Subcutaneous adipose tissue (tissue), 4 donors: Measurements from ENCODE around the gene P2RX7. TPM values are rescaled to one million over a fixed set of nuclear protein-coding genes. Genes with fewer than 3 reads are reported as not detected.

Experiments used
- total RNA-seq, 4 donors: library from RNA; depleted of rRNA; stranded (reverse); fragments of >200 nt; gene quantifications; one replicate each; pipeline ENCODE4 v1.1.0, GENCODE V29; 2016
- TF ChIP-seq, protein P1 (sequence below): fragments of 450-650 bp; IDR thresholded peaks from one replicate; pipeline ENCODE4 v1.5.1; 2016; ENCODE audit warnings: low read depth, mild to moderate bottlenecking, control low read depth, antibody characterized with exemption, moderate library complexity

Gene P2RX7
- total RNA-seq, 4 donors from 2014 or later: 2.4 to 29.2 (median 5.0) TPM

DNA sequence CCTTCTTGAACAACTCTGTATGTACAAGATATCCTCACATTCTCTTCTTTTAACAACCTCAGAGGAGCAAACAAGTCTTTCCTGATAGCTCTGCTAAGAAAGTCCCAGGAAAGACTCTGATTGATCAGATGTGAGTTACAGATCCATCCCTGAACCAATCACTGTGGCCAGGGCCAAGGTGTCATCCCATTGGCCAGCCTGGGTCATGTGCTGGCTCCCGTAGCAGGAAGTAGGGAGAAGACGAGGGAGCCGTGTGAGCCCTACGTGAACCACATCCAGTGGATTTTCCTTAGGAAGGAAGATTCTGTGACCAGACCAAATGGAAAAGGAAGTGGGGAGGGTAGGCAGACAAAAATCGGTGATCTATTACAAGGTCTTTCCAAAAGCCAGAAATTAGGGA lies 5.6 kb downstream of the P2RX7 start:
- TF ChIP-seq, protein P1, sequence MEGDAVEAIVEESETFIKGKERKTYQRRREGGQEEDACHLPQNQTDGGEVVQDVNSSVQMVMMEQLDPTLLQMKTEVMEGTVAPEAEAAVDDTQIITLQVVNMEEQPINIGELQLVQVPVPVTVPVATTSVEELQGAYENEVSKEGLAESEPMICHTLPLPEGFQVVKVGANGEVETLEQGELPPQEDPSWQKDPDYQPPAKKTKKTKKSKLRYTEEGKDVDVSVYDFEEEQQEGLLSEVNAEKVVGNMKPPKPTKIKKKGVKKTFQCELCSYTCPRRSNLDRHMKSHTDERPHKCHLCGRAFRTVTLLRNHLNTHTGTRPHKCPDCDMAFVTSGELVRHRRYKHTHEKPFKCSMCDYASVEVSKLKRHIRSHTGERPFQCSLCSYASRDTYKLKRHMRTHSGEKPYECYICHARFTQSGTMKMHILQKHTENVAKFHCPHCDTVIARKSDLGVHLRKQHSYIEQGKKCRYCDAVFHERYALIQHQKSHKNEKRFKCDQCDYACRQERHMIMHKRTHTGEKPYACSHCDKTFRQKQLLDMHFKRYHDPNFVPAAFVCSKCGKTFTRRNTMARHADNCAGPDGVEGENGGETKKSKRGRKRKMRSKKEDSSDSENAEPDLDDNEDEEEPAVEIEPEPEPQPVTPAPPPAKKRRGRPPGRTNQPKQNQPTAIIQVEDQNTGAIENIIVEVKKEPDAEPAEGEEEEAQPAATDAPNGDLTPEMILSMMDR: no peak

DNA sequence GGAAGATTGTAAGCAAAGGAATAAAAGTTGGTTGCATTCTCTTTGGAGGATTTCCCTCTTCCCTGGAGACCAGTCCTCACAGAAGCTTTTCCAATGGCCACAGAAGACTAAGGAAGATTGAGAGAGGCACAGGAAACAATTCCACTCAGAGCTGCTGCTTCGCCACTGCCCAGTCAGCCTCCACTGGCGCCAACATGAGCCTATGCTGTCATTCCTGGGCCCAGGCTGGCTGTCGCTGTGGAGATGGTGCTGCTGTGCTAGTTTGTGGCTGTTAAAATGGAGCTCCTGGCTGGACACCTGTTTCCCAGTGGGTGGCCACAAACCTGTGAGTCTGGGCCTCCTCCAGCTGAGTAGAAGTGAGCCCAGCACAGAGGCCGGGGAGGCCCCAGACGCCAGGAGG lies 6.6 kb downstream of the P2RX7 start:
- TF ChIP-seq, protein P1: no peak

DNA sequence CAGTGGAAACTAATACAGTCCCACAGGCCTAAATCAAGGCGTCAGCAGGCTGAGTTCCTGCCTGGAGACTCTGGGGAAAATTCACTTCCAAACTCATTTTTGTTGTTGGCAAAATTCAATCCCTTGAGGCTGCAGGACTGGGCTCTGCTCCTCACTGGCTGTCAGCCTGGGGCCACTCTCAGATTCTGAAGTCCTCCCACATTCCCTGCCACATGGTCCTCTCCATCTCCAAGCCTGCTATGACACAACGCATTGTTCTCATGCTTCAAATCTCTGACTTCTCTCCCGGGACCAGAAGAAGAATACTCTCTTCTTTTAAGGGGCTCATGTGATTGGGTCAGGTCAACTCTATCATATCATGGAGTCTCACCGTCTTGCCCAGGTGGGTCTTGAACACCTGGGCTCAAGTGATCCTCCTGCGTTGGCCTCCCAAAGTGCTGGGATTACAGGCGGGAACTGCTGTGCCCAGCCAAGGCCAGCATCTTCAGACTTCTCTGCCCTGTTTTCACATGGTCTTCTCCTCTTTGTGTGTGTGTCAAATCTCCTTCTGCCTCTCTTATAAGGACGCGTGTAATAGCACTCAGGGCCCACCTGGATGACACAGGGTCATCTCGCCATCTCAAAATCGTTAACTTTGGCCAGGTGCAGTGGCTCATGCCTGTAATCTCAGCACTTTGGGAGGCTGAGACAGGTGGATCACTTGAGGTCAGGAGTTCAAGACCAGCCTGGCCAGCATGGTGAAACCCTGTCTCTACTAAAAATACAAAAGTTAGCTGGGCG lies 9.7 kb downstream of the P2RX7 start:
- TF ChIP-seq, protein P1: no peak

- TF ChIP-seq, protein P1: no peak
Observed at GRCh38 chr12:121144416-121144914, 11.8 kb downstream of the P2RX7 start.

DNA sequence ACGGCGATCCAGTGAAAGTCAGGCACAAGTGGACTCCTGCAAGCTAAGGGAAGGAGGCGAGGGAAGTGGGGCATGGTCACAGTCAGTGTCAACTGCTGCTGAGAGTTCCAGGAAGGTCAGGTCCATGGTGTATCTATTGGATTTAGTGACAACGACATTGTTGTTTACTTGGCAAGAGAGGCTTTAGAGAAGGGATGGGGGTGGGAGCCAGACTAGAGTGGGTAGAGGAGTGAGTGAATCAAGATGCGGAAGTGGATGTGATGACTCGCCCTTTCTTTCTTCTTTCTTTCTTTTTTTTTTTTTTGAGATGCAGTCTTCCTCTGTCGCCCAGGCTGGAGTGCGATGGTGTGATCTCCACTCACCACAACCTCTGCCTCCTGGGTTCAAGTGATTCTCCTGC lies 12.5 kb downstream of the P2RX7 start:
- TF ChIP-seq, protein P1: no peak

GRCh38 chr12:121154793-121155375 lies 22.2 kb downstream of the P2RX7 start:
- TF ChIP-seq, protein P1: no peak

DNA sequence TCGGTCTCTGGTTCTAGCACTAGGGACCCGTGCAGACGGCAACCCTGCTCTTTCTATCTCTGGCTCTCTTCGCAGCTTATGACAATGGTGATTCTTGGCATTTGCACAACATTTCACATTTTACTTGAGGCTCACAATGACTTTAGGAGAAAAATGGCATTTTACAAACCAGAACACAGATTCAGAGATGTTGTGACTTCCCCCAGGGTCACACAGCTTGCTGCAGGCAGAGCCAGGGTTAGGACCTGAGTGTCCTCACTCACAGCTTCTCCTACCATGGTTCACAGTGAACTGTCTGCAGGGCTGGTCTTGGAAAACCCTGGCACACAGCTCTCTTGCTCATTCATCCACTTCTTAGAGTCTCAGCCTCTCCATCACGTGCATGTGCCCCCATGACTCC lies 23.7 kb downstream of the P2RX7 start:
- TF ChIP-seq, protein P1: no peak
